HFFc6 (cell line): ENCODE data around the gene SLC44A4. TPM values are rescaled to one million over a fixed set of nuclear protein-coding genes. Genes with fewer than 3 reads are reported as not detected.
"Not testable (repeated sequence)": the region's sequence is repeated elsewhere in the genome, so short reads cannot be mapped to it uniquely, and the experiment has no call there.

Experiments used
- DNase-seq: peaks from one replicate; pipeline ENCODE4 v3.0.0-alpha.2; 2018
- H3K27ac Mint-ChIP-seq: 2 replicates; pipeline ENCODE4 v1.8.0; 2020; ENCODE audit warnings: mild to moderate bottlenecking, mixed read lengths
- H3K27me3 Mint-ChIP-seq: 2 replicates; pipeline ENCODE4 v1.8.0; 2021; ENCODE audit warnings: mild to moderate bottlenecking, moderate library complexity, mixed read lengths; ENCODE audit not compliant: insufficient read depth
- H3K36me3 Mint-ChIP-seq: 2 replicates; pipeline ENCODE4 v1.8.0; 2021; ENCODE audit warnings: low read depth, mixed read lengths
- H3K4me1 Mint-ChIP-seq: 2 replicates; pipeline ENCODE4 v1.8.0; 2020; ENCODE audit warnings: low read depth, mixed read lengths
- H3K4me3 Mint-ChIP-seq: 2 replicates; pipeline ENCODE4 v1.8.0; 2020; ENCODE audit warnings: mild to moderate bottlenecking, moderate library complexity, mixed read lengths
- H3K9me3 Mint-ChIP-seq: 2 replicates; pipeline ENCODE4 v1.8.0; 2020; ENCODE audit warnings: mild to moderate bottlenecking, mixed read lengths
- CTCF ChIP-seq: fragments of 200-600 bp; sonication (generic); IDR thresholded peaks from 2 replicates; pipeline ENCODE4 v1.5.0; 2021; ENCODE audit warnings: antibody characterized with exemption, mild to moderate bottlenecking
- total RNA-seq, 6 experiments: library from RNA; stranded (reverse); fragmentation: NEBNext Ultra II Directional; extraction: Animal tissue kit (Norgen Biotek cat#: 25700); gene quantifications; 2 replicates in 1 of 6; 3 replicates in 5 of 6; pipeline ENCODE4 v1.2.3, GENCODE V29; 2021

Gene SLC44A4
- total RNA-seq, 6 experiments from 2014 or later, result 0.10 TPM; not detected in 5

- Mint-ChIP-seq H3K9me3 (no peaks in the 10 kb centered on the region), H3K27ac (peak overlapping the region; percentile 59), H3K4me1 (peaks cover 36% of the 10 kb centered on the region), H3K36me3 (no peaks in the 10 kb centered on the region), H3K4me3 (no peak overlapping the region), H3K27me3 (peaks cover 4% of the 10 kb centered on the region; the same call in 1 of the 2 replicates)
- TF ChIP-seq CTCF, result no peak
- no peak for DNase-seq
Measured at GRCh38 chr6:31911826-31912585, 33.2 kb upstream of the SLC44A4 start.

DNA sequence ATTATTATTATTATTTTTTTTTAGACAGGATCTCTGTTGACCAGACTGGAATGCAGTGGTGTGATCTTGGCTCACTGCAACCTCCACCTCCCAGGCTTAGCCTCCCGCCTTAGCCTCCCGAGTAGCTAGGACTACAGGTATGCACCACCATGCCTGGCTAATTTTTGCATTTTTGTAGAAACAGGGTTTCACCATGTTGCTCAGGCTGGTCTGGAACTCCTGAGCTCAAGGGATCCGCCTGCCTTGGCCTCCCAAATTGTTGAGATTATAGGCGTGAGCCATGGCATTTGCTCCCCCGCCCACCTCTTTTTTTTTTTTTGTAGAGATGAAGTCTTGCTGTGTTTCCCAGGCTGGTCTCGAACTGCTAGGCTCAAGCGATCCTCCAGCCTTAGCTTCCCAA lies 30.5 kb upstream of the SLC44A4 start:
- H3K4me1 Mint-ChIP-seq, result peaks cover 44% of the 10 kb centered on the region
- not testable (repeated sequence) for H3K27me3 Mint-ChIP-seq, H3K36me3 Mint-ChIP-seq, H3K4me3 Mint-ChIP-seq, H3K9me3 Mint-ChIP-seq, DNase-seq
- H3K27ac Mint-ChIP-seq, result peak overlapping the region; percentile 89

DNA sequence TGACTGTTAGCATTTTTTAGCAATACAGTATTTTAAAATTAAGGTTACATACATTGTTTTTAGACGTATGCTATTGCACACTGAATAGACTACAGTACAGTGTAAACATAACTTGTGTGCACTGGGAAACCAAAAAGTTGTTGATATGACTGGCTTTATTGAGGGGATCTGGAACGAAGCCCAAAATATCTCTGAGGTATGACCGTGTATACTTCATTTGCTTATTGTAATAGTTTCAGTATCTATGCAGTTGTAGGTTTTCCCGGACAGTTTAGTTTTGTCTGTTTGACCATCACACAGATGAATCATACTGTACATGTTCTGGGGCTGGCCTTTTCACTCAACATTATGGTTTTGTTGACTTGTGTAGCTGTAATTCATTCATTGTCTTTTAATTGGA lies 30.0 kb upstream of the SLC44A4 start:
- H3K36me3 Mint-ChIP-seq, result no peaks in the 10 kb centered on the region
- no peaks in the 10 kb centered on the region for H3K9me3 Mint-ChIP-seq
- peaks cover 44% of the 10 kb centered on the region for H3K4me1 Mint-ChIP-seq
- peak; percentile 32 for DNase-seq
- H3K27ac Mint-ChIP-seq, result peak overlapping the region; percentile 61
- H3K27me3 Mint-ChIP-seq, result peaks cover 8% of the 10 kb centered on the region
- peak overlapping the region; percentile 26; the same call in 1 of the 2 replicates for H3K4me3 Mint-ChIP-seq
- no peak for TF ChIP-seq CTCF

DNA sequence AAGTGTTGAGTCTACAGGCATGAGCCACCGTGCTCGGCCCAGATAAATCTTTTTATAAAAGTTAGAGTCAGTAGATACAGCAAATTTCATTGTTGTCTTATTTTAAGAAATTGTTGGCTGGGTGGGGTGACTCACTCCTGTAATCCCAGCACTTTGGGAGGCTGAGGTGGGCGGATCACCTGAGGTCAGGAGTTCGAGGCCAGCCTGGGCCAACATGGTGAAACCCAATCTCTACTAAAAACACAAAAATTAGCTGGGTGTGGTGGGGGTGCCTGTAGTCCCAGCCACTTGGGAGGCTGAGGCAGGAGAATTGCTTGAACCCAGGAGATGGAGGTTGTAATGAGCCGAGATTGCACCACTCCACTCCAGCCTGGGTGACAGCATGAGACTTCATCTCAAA lies 29.5 kb upstream of the SLC44A4 start:
- not testable (repeated sequence) for H3K9me3 Mint-ChIP-seq

DNA sequence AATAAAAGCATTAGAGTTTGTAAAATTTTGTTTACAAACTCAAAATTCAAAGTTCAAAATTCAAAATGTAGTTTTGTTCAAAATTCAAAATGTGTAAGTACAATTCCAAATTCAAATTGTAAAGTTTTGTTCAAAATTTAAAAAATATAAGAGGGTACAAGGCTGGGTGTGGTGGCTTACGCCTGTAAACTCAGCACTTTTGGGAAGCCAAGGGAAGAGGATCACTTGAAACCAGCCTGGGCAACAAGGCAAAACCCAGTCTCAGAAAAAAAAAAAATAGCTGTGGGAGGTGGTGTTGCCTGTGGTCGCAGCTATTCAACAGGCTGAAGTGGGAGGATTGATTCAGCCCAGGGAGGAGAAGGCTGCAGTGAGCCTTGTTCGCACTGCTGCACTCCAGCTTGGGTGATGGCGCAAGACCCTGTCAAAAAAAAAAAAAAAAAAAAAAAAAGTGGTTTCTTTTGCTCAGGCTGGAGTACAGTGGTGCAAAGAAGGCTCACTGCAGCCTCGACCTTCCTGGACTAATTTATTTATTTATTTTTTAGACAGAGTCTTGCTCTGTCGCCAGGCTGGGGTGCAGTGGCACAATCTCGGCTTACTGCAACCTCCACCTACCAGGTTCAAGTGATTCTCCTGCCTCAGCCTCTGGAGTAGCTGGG lies 28.5 kb upstream of the SLC44A4 start:
- H3K27me3 Mint-ChIP-seq, result peaks cover 11% of the 10 kb centered on the region
- no peak for TF ChIP-seq CTCF
- H3K4me1 Mint-ChIP-seq, result peaks cover 51% of the 10 kb centered on the region
- no peaks in the 10 kb centered on the region for H3K36me3 Mint-ChIP-seq
- H3K4me3 Mint-ChIP-seq, result no peak overlapping the region
- no peak overlapping the region for H3K27ac Mint-ChIP-seq
- H3K9me3 Mint-ChIP-seq, result no peaks in the 10 kb centered on the region
- no peak for DNase-seq

More for the DNA sequence above, 29.5 kb upstream of the SLC44A4 start:
- not testable (repeated sequence) for H3K36me3 Mint-ChIP-seq, H3K27ac Mint-ChIP-seq, H3K27me3 Mint-ChIP-seq, DNase-seq, H3K4me3 Mint-ChIP-seq
- peaks cover 44% of the 10 kb centered on the region for H3K4me1 Mint-ChIP-seq

DNA sequence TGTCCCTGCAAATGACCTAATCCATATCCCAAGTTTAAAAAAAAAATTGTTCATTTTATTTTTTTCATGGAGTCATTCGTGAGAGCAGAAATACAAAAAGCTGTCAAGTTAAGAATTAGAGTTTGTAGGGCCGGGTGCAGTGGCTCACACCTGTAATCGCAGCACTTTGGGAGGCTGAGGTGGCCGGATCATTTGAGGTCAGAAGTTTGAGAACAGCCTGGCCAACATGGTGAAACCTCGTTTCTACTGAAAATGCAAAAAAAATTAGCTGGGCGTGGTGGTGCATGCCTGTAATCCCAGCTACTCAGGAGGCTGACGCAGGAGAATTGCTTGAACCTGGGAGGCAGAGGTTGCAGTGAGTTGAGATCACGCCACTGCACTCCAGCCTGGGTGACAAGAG lies 27.9 kb upstream of the SLC44A4 start:
- not testable (repeated sequence) for H3K27ac Mint-ChIP-seq, H3K36me3 Mint-ChIP-seq, H3K4me3 Mint-ChIP-seq, DNase-seq, H3K9me3 Mint-ChIP-seq, H3K27me3 Mint-ChIP-seq
- peaks cover 46% of the 10 kb centered on the region for H3K4me1 Mint-ChIP-seq

DNA sequence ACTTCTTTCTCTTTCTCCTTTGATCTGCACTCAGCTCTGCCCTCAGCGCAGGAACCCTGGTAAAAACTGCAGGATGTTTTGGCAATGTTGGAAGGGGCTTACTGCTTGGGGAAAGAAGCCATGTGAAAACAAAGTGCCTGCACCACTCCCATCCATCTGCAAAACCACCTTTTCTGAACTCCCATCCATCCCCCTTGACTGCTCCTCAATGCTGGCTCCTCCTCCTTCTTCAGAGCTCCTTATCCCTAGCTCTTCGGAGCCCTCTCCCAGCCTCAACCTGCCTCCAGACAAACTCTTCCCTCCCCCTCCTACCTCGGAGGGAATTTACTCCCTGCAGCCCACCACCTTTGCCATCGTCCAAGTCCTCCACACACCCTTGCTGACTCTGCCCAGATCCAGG lies 27.3 kb upstream of the SLC44A4 start:
- H3K27me3 Mint-ChIP-seq, result peaks cover 9% of the 10 kb centered on the region
- DNase-seq, result no peak
- H3K27ac Mint-ChIP-seq, result no peak overlapping the region
- TF ChIP-seq CTCF, result no peak
- no peak overlapping the region for H3K4me3 Mint-ChIP-seq
- no peaks in the 10 kb centered on the region for H3K36me3 Mint-ChIP-seq
- peaks cover 43% of the 10 kb centered on the region for H3K4me1 Mint-ChIP-seq
- no peaks in the 10 kb centered on the region for H3K9me3 Mint-ChIP-seq
